Brain microvascular endothelial cell (primary cell): ENCODE results near the gene GRM8.

Experiments
- DNase-seq: peaks from one replicate; pipeline ENCODE4 v3.0.0-alpha.2; 2020
- H3K27ac ChIP-seq: fragments of 250-450 bp; sonication (Bioruptor Pico); 2 replicates; pipeline ENCODE4 v1.5.1; 2020; ENCODE audit warnings: mild to moderate bottlenecking, moderate library complexity
- H3K27me3 ChIP-seq: fragments of 250-450 bp; sonication (Bioruptor Pico); replicated peaks from 2 replicates; pipeline ENCODE4 v1.5.1; 2020; ENCODE audit warnings: mild to moderate bottlenecking
- H3K36me3 ChIP-seq: fragments of 250-450 bp; sonication (Bioruptor Pico); replicated peaks from 2 replicates; pipeline ENCODE4 v1.5.1; 2020; ENCODE audit warnings: mild to moderate bottlenecking
- H3K4me3 ChIP-seq: 2 replicates; pipeline ENCODE4 v1.5.1; 2011; ENCODE audit warnings: low read depth, mild to moderate bottlenecking, control low read depth, low read length, moderate library complexity
- in situ Hi-C: cut with HindIII; loops from 2 replicates; pipeline ENCODE4 v1.10.0; 2017; ENCODE audit warnings: low sequenced_read_pairs, low pct_ligation_motif_present
- TF ChIP-seq, protein P1 (sequence below): IDR thresholded peaks from 2 replicates; pipeline ENCODE4 v1.5.1; 2011; ENCODE audit warnings: low read depth, mild to moderate bottlenecking, moderate library complexity, low read length, control low read depth, inconsistent platforms; ENCODE audit errors: missing control alignments

Gene GRM8

DNA sequence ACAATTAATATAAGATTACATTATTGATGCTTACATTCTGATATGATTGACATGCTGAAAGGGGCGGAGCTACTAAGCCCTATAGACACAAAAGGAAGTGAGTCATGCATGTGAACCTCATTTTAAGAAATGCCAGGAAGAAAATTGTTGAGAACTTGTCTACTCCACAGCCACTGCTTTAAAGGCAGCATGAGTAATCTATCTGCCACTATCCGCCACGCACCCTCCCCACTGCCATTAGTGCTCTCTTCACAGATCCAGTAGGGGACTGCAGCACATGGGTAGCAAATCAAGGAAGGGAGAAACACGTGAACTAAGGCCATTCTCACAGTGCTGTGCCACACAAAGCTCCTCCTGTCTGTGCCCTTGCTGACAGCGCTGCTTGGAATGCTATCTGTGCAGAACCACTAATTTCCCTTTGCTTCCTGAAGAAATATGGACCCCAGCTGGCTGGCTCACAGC is 524.8 kb downstream of the GRM8 start:
- no peak overlapping the region for H3K4me3 ChIP-seq
- TF ChIP-seq, protein P1, sequence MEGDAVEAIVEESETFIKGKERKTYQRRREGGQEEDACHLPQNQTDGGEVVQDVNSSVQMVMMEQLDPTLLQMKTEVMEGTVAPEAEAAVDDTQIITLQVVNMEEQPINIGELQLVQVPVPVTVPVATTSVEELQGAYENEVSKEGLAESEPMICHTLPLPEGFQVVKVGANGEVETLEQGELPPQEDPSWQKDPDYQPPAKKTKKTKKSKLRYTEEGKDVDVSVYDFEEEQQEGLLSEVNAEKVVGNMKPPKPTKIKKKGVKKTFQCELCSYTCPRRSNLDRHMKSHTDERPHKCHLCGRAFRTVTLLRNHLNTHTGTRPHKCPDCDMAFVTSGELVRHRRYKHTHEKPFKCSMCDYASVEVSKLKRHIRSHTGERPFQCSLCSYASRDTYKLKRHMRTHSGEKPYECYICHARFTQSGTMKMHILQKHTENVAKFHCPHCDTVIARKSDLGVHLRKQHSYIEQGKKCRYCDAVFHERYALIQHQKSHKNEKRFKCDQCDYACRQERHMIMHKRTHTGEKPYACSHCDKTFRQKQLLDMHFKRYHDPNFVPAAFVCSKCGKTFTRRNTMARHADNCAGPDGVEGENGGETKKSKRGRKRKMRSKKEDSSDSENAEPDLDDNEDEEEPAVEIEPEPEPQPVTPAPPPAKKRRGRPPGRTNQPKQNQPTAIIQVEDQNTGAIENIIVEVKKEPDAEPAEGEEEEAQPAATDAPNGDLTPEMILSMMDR, result peak; percentile 3
- H3K36me3 ChIP-seq, result no peaks in the 10 kb centered on the region
- no peaks in the 10 kb centered on the region for H3K27me3 ChIP-seq
- in situ Hi-C loops, result no loop called here
- peak; percentile 83 for DNase-seq
- H3K27ac ChIP-seq, result peak overlapping the region; percentile 60

DNA sequence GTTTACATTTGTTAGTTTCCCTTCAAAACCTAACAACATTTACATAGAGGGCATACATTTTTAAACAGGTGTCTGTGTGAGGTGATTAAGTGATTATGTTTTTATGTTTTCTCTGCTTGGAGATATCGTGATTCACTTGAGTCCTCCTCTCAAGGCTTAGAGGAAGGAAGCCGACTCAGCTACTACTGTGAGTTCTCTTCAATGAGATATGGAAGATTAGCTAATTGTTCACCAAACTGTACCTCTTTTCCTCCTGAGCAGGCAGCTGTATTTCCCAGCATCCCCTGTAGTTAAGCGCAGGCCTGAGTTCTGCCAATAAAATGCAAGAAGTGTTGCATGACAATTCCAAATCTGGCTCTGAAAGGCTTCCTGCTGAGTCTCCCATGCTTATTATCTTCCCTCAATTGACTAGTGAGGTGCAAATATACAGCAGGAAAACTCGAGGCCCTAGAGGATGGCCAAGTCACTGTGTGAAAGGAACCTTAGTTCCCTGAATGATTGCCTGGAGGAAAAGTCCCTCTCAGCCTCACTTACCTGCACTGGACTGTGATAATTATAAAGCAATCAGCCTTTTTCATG is 528.7 kb downstream of the GRM8 start:
- DNase-seq, result no peak
- no peaks in the 10 kb centered on the region for H3K27me3 ChIP-seq
- in situ Hi-C loops, result no loop called here
- TF ChIP-seq, protein P1, result no peak
- no peak overlapping the region for H3K4me3 ChIP-seq
- H3K36me3 ChIP-seq, result no peaks in the 10 kb centered on the region
- H3K27ac ChIP-seq, result no peak overlapping the region

DNA sequence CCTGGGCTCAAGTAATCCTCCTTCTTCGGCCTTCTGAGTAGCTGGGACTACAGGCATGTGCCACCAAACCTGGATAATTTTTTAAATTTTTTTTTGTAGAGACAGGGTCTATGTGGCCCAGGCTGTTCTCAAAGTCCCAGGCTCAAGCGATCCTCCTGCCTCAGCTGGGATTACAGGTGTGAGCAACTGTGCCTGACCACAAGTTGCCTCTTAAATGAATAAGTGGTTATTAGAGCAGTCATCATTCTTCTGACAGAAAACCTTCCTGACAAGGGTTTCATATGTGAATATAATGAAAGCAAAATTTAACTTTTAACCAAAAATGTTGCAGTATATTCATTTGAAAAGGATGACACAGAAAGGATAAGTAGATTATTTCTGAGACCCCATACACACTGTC is 532.5 kb downstream of the GRM8 start:
- TF ChIP-seq, protein P1, result no peak
- no peak for DNase-seq
- no peaks in the 10 kb centered on the region for H3K36me3 ChIP-seq
- H3K4me3 ChIP-seq, result no peak overlapping the region
- H3K27me3 ChIP-seq, result no peaks in the 10 kb centered on the region
- in situ Hi-C loops, result no loop called here
- no peak overlapping the region for H3K27ac ChIP-seq

DNA sequence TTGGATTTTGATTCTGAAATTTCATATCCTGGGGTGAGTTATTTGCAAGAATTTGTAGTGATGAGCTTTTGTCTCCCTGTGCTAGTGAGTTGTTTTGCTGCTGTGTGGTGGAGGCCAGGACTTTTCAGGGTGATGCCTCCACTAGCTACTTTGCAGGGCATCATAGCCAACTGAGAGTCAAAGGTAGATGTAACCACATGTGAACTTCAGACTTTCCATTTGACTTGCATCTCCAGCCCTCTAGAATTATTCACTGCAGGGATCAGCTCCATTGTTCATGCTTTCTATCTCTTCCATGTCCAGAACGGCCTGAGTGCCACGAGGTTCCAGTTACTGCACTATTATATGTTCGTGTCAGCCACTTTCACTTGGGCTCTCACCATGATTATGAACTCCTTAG is 534.3 kb downstream of the GRM8 start:
- Histone ChIP-seq H3K4me3 (no peak overlapping the region), H3K27me3 (no peaks in the 10 kb centered on the region), H3K36me3 (no peaks in the 10 kb centered on the region), H3K27ac (no peak overlapping the region)
- no peak for DNase-seq
- in situ Hi-C loops, result no loop called here
- TF ChIP-seq, protein P1, result no peak

DNA sequence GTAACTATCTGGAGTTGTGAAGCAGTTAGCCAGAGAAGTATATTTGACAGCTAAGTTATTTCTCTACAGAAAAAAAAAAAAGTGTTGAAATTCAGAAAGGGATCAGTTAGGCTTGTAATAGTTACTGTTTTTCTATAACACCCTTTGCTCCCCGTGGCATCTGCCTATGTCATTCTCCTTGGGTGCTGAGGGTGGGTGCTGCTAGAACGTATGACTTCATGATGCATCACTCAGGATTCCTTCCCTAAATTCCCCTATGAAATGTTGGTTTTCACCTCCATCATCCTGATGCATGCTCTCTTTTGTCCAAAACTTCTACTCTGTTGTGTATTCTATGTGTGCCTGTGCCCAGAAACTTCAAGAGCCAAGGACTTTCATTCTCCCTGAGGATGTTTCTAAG is 536.4 kb downstream of the GRM8 start:
- no peak overlapping the region for H3K4me3 ChIP-seq
- no peak overlapping the region for H3K27ac ChIP-seq
- no peak for DNase-seq
- H3K36me3 ChIP-seq, result no peaks in the 10 kb centered on the region
- no peaks in the 10 kb centered on the region for H3K27me3 ChIP-seq
- in situ Hi-C loops, result no loop called here
- TF ChIP-seq, protein P1, result no peak

DNA sequence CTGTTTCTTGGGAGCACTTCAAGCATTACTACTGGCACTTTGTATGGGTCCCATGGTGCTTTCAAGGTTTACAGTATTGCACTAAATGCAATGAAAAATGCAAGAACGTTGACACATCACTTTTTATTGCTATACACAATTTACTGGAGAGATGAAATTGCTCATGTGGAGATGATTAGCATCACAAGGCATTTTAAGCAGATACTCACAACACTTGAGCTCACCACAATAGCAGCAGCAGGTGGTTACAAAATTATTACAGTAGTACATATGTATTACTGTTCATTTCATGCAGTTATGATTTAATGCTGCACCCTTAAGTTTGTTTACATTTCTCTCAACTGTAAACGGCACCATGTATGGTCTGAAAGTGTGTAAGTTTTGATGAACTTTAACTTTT is 537.7 kb downstream of the GRM8 start:
- DNase-seq, result no peak
- Histone ChIP-seq H3K27me3 (no peaks in the 10 kb centered on the region), H3K4me3 (no peak overlapping the region), H3K36me3 (no peaks in the 10 kb centered on the region), H3K27ac (no peak overlapping the region)
- TF ChIP-seq, protein P1, result no peak
- in situ Hi-C loops, result no loop called here
